Cardiac fibroblast (primary cell): ENCODE measurements around the gene NCCRP1.
A peak's percentile ranks its signal among the peaks of the same experiment; 100 is the strongest.

Experiments used
- DNase-seq, 2 donors: peaks; one replicate each; pipeline versions ENCODE4 v3.0.0 to v3.0.0-alpha.2; 2010; ENCODE audit warnings: low read depth in 2 of 2
- H3K4me3 ChIP-seq, 2 donors: replicated peaks in 1 of 2; 1 replicate in 1 of 2; 2 replicates in 1 of 2; pipeline ENCODE4 v1.5.1; 2011; ENCODE audit warnings: low read depth in 2 of 2, low read length in 2 of 2, mild to moderate bottlenecking in 2 of 2, moderate library complexity in 1 of 2
- TF ChIP-seq, protein P1 (sequence below): IDR thresholded peaks from one replicate; pipeline ENCODE4 v1.5.1; 2011; ENCODE audit warnings: low read depth, mild to moderate bottlenecking, low read length, inconsistent platforms

Gene NCCRP1

GRCh38 chr19:39246951-39247669, 50.3 kb downstream of the NCCRP1 start:
- DNase-seq: peak; percentile 7 to 10
- no peak overlapping the region for H3K4me3 ChIP-seq
- TF ChIP-seq, protein P1, sequence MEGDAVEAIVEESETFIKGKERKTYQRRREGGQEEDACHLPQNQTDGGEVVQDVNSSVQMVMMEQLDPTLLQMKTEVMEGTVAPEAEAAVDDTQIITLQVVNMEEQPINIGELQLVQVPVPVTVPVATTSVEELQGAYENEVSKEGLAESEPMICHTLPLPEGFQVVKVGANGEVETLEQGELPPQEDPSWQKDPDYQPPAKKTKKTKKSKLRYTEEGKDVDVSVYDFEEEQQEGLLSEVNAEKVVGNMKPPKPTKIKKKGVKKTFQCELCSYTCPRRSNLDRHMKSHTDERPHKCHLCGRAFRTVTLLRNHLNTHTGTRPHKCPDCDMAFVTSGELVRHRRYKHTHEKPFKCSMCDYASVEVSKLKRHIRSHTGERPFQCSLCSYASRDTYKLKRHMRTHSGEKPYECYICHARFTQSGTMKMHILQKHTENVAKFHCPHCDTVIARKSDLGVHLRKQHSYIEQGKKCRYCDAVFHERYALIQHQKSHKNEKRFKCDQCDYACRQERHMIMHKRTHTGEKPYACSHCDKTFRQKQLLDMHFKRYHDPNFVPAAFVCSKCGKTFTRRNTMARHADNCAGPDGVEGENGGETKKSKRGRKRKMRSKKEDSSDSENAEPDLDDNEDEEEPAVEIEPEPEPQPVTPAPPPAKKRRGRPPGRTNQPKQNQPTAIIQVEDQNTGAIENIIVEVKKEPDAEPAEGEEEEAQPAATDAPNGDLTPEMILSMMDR: no peak

DNA sequence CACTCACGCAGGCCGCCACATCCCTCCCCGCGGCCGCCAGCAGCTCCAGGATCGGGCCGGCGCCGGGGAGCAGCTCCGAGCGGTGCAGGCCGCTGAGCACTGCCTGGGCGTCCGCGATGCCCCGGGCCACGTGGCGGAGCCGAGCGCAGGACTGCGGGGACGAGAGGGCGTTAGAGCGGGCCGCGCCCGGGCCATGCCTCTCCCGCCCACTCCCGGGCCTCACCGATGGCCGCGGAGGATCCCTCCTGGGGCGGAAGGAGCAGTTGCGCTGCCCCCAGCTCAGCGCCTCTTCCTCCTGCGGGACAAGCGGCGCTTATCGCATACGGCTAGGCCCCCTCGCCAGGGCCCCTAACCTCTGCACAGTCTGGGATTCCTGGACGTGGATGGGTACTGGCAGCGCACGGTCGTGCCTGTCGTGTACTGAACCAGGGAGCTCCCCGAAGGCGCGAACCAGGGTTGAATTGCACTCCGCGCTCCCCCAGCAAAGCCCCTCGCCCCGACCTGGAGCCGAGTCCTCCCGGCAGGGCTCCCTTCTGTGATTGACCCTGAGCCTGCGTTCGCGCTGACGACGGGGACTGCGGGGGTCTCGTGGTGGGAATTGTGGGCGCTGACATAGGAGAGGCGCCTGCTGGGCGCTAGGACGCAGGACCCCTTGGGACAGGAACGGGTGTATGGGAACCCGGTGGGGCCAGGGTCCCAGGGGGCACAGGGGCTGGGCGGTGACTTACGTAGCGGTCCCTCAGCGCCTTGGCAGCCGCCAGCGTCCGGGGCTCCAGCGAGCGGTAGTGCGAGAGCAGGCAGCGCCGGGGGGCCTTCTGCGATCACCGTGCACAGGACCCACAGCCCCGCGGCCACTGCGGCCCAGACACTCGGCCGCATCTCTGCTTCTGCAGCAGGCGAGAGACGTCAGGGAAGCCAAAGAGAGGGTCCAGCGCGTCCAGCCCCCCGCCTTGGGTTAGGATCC, 51.2 kb downstream of the NCCRP1 start:
- no peak overlapping the region for H3K4me3 ChIP-seq
- TF ChIP-seq, protein P1: no peak
- no peak for DNase-seq

DNA sequence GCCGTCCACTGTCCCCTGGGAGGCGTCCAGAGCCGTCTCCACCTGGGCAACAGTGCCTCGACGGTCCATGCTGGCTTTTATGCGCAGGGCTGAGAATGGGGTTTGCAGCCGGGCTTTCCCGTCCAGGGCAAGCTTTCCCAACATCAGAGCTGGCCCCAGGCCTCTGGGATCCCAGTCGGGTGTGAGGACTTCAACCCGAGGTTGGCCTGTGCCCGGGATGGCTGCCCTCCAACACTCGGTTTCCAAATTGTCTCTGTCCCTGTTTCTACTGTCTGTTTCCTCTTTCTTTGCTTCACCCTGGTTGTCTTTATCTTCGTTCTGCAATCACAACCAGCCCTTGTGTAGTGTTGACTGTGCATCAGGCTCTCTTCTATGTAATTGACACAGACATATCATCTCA, 52.0 kb downstream of the NCCRP1 start, which contains the start of gene IFNL4:
TSS of gene IFNL4 (minus strand) at position 51 of the 400 bp plus-strand sequence.
- TF ChIP-seq, protein P1: no peak
- no peak within 1 kb of the TSS for H3K4me3 ChIP-seq

GRCh38 chr19:39251081-39251480, 54.3 kb downstream of the NCCRP1 start:
- DNase-seq: no peak
- TF ChIP-seq, protein P1: no peak
- H3K4me3 ChIP-seq: no peak overlapping the region

More for the DNA sequence above, 52.0 kb downstream of the NCCRP1 start, which contains the start of gene IFNL4:
- DNase-seq: no peak
